Ectodermal cell (in vitro differentiated cells): ENCODE results near the gene CFAP58.

Experiments used
- H3K27ac ChIP-seq: 2 replicates; pipeline ENCODE4 v1.7.0; 2013; ENCODE audit warnings: mild to moderate bottlenecking, low read depth, low read length; ENCODE audit not compliant: insufficient read depth, poor library complexity, severe bottlenecking
- H3K27me3 ChIP-seq: 2 replicates; pipeline ENCODE4 v1.7.0; 2013; ENCODE audit warnings: mild to moderate bottlenecking, low read length; ENCODE audit not compliant: insufficient read depth, control insufficient read depth, poor library complexity, severe bottlenecking
- H3K36me3 ChIP-seq: one replicate; pipeline ENCODE4 v1.7.0; 2013; ENCODE audit warnings: low read length; ENCODE audit not compliant: control insufficient read depth, insufficient read depth
- H3K4me1 ChIP-seq: one replicate; pipeline ENCODE4 v1.7.0; 2013; ENCODE audit warnings: low read length; ENCODE audit not compliant: control insufficient read depth, insufficient read depth
- H3K4me3 ChIP-seq: 2 replicates; pipeline ENCODE4 v1.7.0; 2013; ENCODE audit warnings: low read depth, low read length, control low read depth; ENCODE audit not compliant: insufficient read depth
- H3K9me3 ChIP-seq: 2 replicates; pipeline ENCODE4 v1.7.0; 2013; ENCODE audit warnings: mild to moderate bottlenecking, low read length, moderate library complexity; ENCODE audit not compliant: control insufficient read depth
- WGBS, 2 experiments: methylation state at CpG; one replicate each; pipeline ENCODE4 v1.1.7; 2013; ENCODE audit warnings: missing lambda C conversion rate in 2 of 2; 5-methylcytosine and 5-hydroxymethylcytosine counted together

CFAP58 gene

DNA sequence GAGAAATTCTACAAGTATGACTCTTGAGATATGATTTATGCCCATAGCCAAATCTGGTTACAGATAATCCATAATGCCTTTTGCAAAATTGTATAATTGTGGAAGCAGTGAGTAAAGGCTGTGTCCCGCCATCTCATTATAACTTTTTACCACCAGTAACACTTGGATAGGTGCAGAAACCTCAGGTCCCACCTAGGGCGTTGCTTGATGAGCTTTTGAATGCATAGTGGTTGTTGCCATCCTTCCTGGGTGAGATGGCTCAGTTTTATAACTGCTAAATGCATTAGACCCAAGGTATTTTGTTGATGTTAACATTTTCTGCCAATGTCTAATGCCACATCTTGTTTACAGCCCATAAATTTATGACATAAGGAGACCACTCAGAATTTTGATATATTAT, 42.9 kb downstream of the CFAP58 start:
- H3K36me3 ChIP-seq = no peaks in the 10 kb centered on the region
- H3K4me1 ChIP-seq = no peaks in the 10 kb centered on the region
- no peaks in the 10 kb centered on the region for H3K9me3 ChIP-seq
- 89 to 97% methylated on average over 2 of the region's 2 CpGs for WGBS, 2 experiments
- no peaks in the 10 kb centered on the region for H3K27me3 ChIP-seq
- H3K4me3 ChIP-seq = no peak overlapping the region
- H3K27ac ChIP-seq = no peak overlapping the region

DNA sequence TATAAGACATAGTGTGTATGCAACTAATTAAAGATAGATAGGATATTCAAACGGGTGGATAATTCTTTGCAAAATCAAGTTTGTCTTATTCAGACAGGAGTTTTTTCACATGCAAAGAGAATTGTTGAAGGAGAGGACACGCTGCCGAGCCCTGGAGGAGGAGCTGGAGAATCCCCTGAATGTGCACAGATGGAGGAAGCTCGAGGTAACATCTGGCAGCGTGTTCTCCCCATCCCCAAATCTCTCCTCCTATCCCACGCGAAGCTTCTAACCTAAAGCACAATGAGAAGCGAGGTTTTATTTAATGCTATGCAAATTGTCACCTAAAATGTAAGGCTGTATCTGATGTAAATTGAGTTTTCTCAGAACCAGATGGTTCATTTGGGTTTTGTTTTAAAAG, 50.0 kb downstream of the CFAP58 start:
- WGBS, 2 experiments = 77 to 79% methylated on average over 7 to 8 of the region's 8 CpGs
- Histone ChIP-seq H3K4me3 (no peak overlapping the region), H3K36me3 (no peaks in the 10 kb centered on the region), H3K27ac (no peak overlapping the region), H3K27me3 (no peaks in the 10 kb centered on the region), H3K4me1 (no peaks in the 10 kb centered on the region), H3K9me3 (no peaks in the 10 kb centered on the region)

DNA sequence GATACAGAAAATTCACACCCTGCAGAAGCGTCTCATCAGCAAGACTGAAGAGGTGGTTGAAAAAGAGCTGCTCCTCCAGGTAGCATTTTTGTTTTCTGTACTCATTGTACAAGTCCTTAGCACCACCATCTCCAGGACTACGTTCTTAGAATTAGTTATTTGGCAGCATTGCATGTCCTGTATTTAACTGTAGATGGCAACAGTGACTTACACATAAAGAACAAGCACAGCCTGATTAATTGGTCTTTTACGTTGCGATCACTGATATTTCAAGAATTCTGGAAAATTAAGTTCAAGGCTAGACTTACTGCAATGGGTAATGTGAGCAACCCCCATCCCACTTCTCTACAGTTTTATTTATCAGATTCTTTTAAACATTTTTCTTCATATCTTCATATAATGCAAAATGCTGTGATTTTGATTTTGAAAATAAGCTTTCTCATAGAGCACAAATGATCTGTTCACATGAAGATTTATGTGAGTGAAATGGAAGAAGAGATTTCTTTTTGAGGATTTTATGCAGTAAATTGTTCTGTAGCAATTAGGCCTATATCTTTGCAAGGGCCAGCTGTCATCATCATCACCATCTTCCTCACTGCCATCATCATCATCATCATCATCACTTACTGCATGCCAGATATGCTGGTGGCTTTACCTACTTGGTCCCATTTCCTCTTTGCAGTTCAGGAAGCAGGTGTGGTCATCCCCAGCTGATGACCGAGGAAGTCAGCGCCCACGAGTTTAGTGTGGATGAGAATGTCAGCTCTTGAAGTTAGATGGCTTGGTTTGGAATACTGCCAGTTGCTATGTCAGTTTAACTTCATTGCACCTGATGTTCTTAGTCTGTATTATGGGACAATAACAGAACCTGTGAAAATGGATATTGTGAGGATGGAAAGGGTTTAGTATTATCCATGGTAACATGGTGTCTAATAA, 53.4 kb downstream of the CFAP58 start:
- no peak overlapping the region for H3K4me3 ChIP-seq
- H3K4me1 ChIP-seq = no peaks in the 10 kb centered on the region
- WGBS, 2 experiments = 71 to 76% methylated on average over 7 of the region's 7 CpGs
- H3K27me3 ChIP-seq = no peaks in the 10 kb centered on the region
- no peak overlapping the region for H3K27ac ChIP-seq
- H3K36me3 ChIP-seq = no peaks in the 10 kb centered on the region
- H3K9me3 ChIP-seq = no peaks in the 10 kb centered on the region

DNA sequence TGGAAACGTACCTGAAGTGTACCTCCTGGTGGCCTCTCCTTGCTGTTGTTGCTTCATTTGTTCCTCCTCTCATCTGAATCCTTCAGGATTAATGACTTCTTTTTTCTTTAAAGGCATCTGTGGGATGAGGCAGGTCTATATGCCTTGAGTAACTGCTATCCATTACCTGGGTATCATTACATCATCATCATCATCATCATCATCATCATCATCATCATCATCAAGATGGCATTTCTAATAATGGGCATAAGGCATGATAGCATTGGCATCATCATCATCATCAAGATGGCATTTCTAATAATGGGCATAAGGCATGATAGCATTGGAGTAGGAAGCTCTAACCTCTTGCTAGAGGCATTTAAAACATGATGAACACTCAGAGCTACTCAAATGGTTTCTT, 59.9 kb downstream of the CFAP58 start:
- WGBS, 2 experiments = 80 to 93% methylated on average over 1 of the region's 1 CpG
- Histone ChIP-seq H3K9me3 (no peaks in the 10 kb centered on the region), H3K4me1 (no peaks in the 10 kb centered on the region), H3K36me3 (no peaks in the 10 kb centered on the region), H3K27me3 (no peaks in the 10 kb centered on the region), H3K27ac (no peak overlapping the region), H3K4me3 (no peak overlapping the region)

DNA sequence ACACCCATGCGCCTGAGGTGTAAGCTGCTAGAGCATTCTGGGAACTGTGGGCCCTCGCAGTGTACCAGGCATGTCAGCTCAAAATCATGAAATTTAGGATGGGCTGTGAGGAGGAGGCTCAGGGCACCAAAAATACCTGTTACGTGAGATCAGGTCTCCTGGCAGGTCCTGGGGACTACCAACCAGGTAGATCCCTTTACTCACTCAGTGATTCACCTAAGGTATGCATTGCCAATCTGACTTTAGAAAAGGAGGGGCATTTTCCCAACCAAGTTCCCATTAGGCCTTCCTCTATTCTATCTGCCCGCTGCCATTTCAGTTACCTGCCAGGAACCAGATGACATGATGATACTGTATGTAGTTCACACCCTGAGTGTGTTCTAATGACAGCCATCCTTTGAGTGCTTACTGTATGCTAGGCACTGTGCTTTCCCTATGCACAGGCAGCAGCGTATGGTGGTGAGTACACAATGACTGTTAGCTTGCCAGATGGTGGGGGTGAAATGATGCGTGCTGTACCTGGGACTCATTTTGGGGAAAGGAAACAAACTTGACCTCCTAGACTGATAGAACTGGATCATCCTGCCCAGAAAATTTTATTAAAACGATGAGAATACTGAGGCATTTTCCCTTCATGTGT, 62.0 kb downstream of the CFAP58 start:
- Histone ChIP-seq H3K9me3 (no peaks in the 10 kb centered on the region), H3K36me3 (no peaks in the 10 kb centered on the region), H3K27ac (no peak overlapping the region), H3K4me3 (no peak overlapping the region), H3K27me3 (no peaks in the 10 kb centered on the region), H3K4me1 (no peaks in the 10 kb centered on the region)
- 87 to 89% methylated on average over 7 of the region's 7 CpGs for WGBS, 2 experiments

DNA sequence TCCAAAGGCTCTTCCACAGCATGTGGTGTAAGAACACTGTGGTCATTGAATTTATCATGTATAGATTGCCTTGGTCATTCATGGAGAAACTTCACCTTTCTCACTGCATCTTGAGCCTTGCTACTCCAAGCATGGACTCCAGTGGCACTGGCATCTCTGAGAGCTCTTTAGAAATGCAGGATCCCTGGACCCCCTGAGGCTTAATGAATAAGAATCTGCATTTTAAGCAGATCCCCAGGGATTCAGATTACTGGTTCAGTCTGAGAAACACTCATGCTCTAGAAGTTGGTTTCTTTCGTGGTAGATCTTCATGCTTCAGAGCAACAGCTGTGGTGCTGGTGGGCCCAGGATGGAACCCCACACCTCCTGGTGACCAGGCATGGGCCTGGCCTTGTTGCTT, 63.2 kb downstream of the CFAP58 start:
- 73 to 78% methylated on average over 1 of the region's 1 CpG for WGBS, 2 experiments

DNA sequence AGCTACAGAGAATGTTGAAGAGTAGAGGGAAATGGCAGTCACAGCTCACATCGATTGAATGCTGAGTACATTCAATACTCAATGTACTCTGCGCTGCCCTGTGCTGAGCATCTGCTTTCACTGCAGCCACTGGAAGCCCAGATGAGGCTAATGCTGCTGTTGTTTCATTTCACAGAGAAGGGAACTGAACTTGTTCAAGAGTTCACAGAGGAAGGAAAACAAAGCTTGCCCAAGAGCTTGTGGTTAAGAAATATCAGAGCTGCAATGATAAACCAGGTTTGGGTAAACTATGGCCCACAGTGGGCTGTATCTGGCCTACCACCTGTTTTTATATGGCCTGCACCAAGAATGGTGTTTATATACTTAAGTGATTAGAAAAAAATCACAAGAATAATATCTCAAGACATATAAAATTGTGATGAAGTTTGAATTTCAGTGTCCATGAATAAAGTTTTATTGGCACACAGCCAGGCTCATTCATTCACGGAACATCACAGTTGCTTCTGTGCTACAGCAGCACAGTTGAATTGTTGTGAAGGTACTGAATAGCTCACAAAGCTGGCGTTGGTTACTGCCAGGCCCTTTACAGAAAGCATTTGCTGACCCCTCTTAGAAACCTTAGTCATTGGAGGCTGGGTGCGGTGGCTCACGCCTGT, 64.1 kb downstream of the CFAP58 start:
- no peaks in the 10 kb centered on the region for H3K36me3 ChIP-seq
- no peaks in the 10 kb centered on the region for H3K27me3 ChIP-seq
- no peak overlapping the region for H3K27ac ChIP-seq
- 87 to 94% methylated on average over 6 of the region's 6 CpGs for WGBS, 2 experiments
- no peaks in the 10 kb centered on the region for H3K4me1 ChIP-seq
- H3K9me3 ChIP-seq = no peaks in the 10 kb centered on the region
- no peak overlapping the region for H3K4me3 ChIP-seq

More for the DNA sequence above, 63.2 kb downstream of the CFAP58 start:
- Histone ChIP-seq H3K9me3 (no peaks in the 10 kb centered on the region), H3K36me3 (no peaks in the 10 kb centered on the region), H3K4me1 (no peaks in the 10 kb centered on the region), H3K4me3 (no peak overlapping the region), H3K27ac (no peak overlapping the region), H3K27me3 (no peaks in the 10 kb centered on the region)

DNA sequence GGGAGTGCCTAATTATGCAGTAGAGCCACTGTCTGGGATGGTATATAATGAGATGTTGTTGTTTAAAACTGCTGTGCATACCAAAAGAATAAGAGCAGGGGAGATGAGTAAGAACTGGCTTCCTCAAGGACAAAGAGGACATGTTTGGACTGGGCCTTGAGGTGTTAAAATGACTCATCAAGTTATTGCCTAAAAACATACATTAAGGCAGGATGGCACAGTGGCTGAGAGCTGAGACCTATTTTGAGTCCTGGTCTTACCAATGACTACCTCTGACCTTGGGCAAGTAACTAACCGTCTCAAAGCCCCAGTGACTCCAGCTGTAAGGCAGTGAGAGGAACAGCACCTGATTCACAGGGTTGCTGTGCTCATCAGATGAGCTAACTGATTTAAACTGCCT, 71.1 kb downstream of the CFAP58 start:
- no peak overlapping the region for H3K27ac ChIP-seq
- H3K4me1 ChIP-seq = peaks cover 7% of the 10 kb centered on the region
- no peaks in the 10 kb centered on the region for H3K36me3 ChIP-seq
- H3K4me3 ChIP-seq = no peak overlapping the region
- H3K9me3 ChIP-seq = no peaks in the 10 kb centered on the region
- no peaks in the 10 kb centered on the region for H3K27me3 ChIP-seq
- WGBS, 2 experiments = 88 to 91% methylated on average over 1 of the region's 1 CpG

DNA sequence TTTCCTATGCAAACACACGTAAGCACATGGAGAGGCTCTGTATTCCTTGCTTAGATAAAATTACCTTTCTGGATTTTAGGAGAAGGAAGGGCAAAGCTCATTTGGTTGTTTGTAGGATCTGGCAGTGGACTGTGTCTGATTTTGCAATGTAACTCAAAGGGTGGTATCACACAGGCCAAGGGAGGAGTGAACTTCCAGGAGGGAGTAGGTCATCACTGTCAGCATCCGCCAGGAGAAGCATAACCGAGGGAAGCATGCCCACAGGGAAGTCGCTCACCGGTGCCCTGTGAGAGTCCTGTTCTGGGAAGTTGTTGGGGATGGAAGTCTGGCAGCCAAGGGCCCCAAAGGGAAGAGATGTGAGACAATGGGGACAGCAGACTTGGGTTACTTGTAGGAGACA, 74.4 kb downstream of the CFAP58 start:
- Histone ChIP-seq H3K9me3 (no peaks in the 10 kb centered on the region), H3K36me3 (no peaks in the 10 kb centered on the region), H3K4me1 (peaks cover 18% of the 10 kb centered on the region), H3K27ac (no peak overlapping the region), H3K27me3 (no peaks in the 10 kb centered on the region), H3K4me3 (no peak overlapping the region)
- WGBS, 2 experiments = 92 to 94% methylated on average over 5 of the region's 5 CpGs

DNA sequence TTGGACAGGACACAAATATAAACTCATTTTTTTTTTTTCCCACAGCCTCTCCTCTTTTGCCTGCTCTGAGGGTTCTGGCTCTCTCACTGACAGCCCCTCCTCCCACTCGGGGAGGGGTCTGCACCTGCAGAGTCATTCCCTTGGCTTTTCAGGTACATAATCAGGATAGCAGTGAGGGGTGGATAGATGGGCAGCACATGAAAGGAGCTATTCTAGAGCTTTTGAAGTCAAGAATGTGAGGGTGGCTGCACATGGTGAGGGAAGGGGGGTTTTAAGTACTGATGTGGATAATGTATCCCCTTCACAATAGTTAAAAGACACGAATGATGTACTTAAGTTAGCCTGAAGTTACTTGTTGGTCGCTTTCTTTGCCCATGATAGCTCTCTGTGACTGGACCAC, 76.2 kb downstream of the CFAP58 start:
- Histone ChIP-seq H3K9me3 (no peaks in the 10 kb centered on the region), H3K36me3 (no peaks in the 10 kb centered on the region), H3K4me1 (peaks cover 18% of the 10 kb centered on the region), H3K27ac (no peak overlapping the region), H3K27me3 (no peaks in the 10 kb centered on the region), H3K4me3 (no peak overlapping the region)
- WGBS, 2 experiments = 1 to 8% methylated on average over 3 of the region's 3 CpGs
